Endometrium (tissue), 2 donors: ENCODE measurements around the gene PCDHGA7.
"Not testable (repeated sequence)": the region's sequence is repeated elsewhere in the genome, so short reads cannot be mapped to it uniquely, and the experiment has no call there.

Experiments used
- FAIRE-seq: peaks from 2 replicates; lab custom pipeline; 2012; peaks lifted over from hg19 to GRCh38; lab: Jason Lieb, UNC
- donor health status: control.
- donor health status: control.

Gene PCDHGA7

GRCh38 chr5:141430332-141431113, 48.0 kb downstream of the PCDHGA7 start, which contains the start of gene PCDHGA12:
PCDHGA12 (plus strand) TSS chr5:141430507; CDS start chr5:141430760, 253 bp downstream.
- FAIRE-seq = no peak

GRCh38 chr5:141431286-141431685, 48.7 kb downstream of the PCDHGA7 start:
- FAIRE-seq = no peak

- FAIRE-seq = not testable (repeated sequence)
Observed at GRCh38 chr5:141432308-141432707, 49.8 kb downstream of the PCDHGA7 start.

- FAIRE-seq = not testable (repeated sequence)
Observed at GRCh38 chr5:141432726-141433125, 50.2 kb downstream of the PCDHGA7 start.

- no peak for FAIRE-seq
Observed at GRCh38 chr5:141434006-141434405, 51.5 kb downstream of the PCDHGA7 start.
